H1 (cell line): ENCODE data around the gene LGALS1. TPM values are rescaled to one million over a fixed set of nuclear protein-coding genes. Genes with fewer than 3 reads are reported as not detected.

ENCODE experiments used
- ATF2 ChIP-seq: IDR thresholded peaks from 2 replicates; pipeline ENCODE4 v1.6.1; 2012; ENCODE audit warnings: low read length, inconsistent platforms
- CREB1 ChIP-seq: IDR thresholded peaks from 2 replicates; pipeline ENCODE4 v1.6.1; 2012; ENCODE audit warnings: inconsistent platforms
- CTCF ChIP-seq, 3 experiments: IDR thresholded peaks; 1 replicate in 2 of 3; 2 replicates in 1 of 3; pipeline versions ENCODE4 v1.5.1 to v1.6.1; 2011; ENCODE audit warnings: low read length in 3 of 3, mild to moderate bottlenecking in 3 of 3, inconsistent platforms in 2 of 3, low read depth in 1 of 3, moderate library complexity in 1 of 3; ENCODE audit not compliant: insufficient read depth in 1 of 3; ENCODE audit errors: control extremely low read depth in 1 of 3
- E2F6 ChIP-seq: IDR thresholded peaks from 2 replicates; pipeline ENCODE4 v1.6.1; 2012; ENCODE audit warnings: inconsistent platforms
- FOSL1 ChIP-seq: IDR thresholded peaks from 2 replicates; pipeline ENCODE4 v1.6.1; 2011; ENCODE audit warnings: mild to moderate bottlenecking, low read depth, low read length, moderate library complexity; ENCODE audit not compliant: insufficient read depth
- JUN ChIP-seq: IDR thresholded peaks from 2 replicates; pipeline ENCODE4 v1.6.1; 2011; ENCODE audit warnings: low read depth, mild to moderate bottlenecking, improper control_type of control experiment, low read length
- KDM1A ChIP-seq: fragments of 200-600, 300-600 bp; sonication (generic); IDR thresholded peaks from 2 replicates; pipeline ENCODE4 v1.7.1; 2016; ENCODE audit warnings: mild to moderate bottlenecking, low read length, borderline replicate concordance
- KDM4A ChIP-seq: IDR thresholded peaks from one replicate; pipeline ENCODE4 v1.7.1; 2012; ENCODE audit warnings: low read depth, mild to moderate bottlenecking, moderate library complexity, low read length, inconsistent platforms; ENCODE audit not compliant: severe bottlenecking
- PHF8 ChIP-seq: fragments of 200-600 bp; sonication (generic); conservative IDR thresholded peaks from 2 replicates; pipeline ENCODE4 v1.7.1; 2012; ENCODE audit warnings: low read depth, mild to moderate bottlenecking, inconsistent platforms, low read length, moderate library complexity
- POLR2AphosphoS5 ChIP-seq: IDR thresholded peaks from 2 replicates; pipeline ENCODE4 v1.6.1; 2011; ENCODE audit warnings: low read depth, low read length
- RBBP5 ChIP-seq: IDR thresholded peaks from 2 replicates; pipeline ENCODE4 v1.7.1; 2012; ENCODE audit warnings: low read depth, mild to moderate bottlenecking, inconsistent platforms, low read length, moderate library complexity, borderline replicate concordance
- RFX5 ChIP-seq: IDR thresholded peaks from 2 replicates; pipeline ENCODE4 v1.6.1; 2011; ENCODE audit warnings: low read depth, low read length, improper control_type of control experiment, borderline replicate concordance
- SIN3A ChIP-seq, 2 experiments: IDR thresholded peaks in 1 of 2; conservative IDR thresholded peaks in 1 of 2; 2 replicates each; pipeline ENCODE4 v1.6.1; 2011 to 2012; ENCODE audit warnings: low read length in 2 of 2, improper control_type of control experiment in 1 of 2, low read depth in 1 of 2, mild to moderate bottlenecking in 1 of 2
- SP1 ChIP-seq: IDR thresholded peaks from 2 replicates; pipeline ENCODE4 v1.6.1; 2011; ENCODE audit warnings: low read depth, low read length
- TAF1 ChIP-seq: IDR thresholded peaks from 2 replicates; pipeline ENCODE4 v1.6.1; 2011; ENCODE audit warnings: mild to moderate bottlenecking, low read depth, low read length
- TBP ChIP-seq: IDR thresholded peaks from 2 replicates; pipeline ENCODE4 v1.6.1; 2011; ENCODE audit warnings: low read depth, low read length, improper control_type of control experiment
- TEAD4 ChIP-seq: IDR thresholded peaks from 2 replicates; pipeline ENCODE4 v1.6.1; 2012; ENCODE audit warnings: low read depth, low read length, inconsistent platforms, mixed read lengths
- polyA plus RNA-seq, 7 experiments: library from polyadenylated mRNA; depleted of rRNA in 3 of 7; stranded (reverse) in 5 of 7; unstranded in 2 of 7; fragments of >200 nt in 5 of 7; fragments of 200-250 nt in 2 of 7; gene quantifications; 1 replicate in 5 of 7; 2 replicates in 1 of 7; 4 replicates in 1 of 7; pipeline versions ENCODE4 v1.2.1 to v1.2.3, GENCODE V29; 2011 to 2013; ENCODE audit warnings: missing spikeins in 2 of 7, mixed read lengths in 2 of 7
- total RNA-seq: library from RNA; stranded (reverse); fragmentation: NEBNext Ultra II Directional; extraction: Animal tissue kit (Norgen Biotek cat#: 25700); gene quantifications from 2 replicates; pipeline ENCODE4 v1.2.1, GENCODE V29; 2021

Gene LGALS1
- total and polyA plus RNA-seq, 2 of the 8 experiments (the other 6 are each of a cell fraction or from before 2014, with no cell fraction given), result 12.0 to 92.4 TPM

- peak; percentile 90 for TF ChIP-seq E2F6
- TF ChIP-seq KDM4A, result peak; percentile 84
- no peak for TF ChIP-seq CTCF (IDR thresholded peaks at IDR 0.05; ENCODE audit: control extremely low read depth in 1 of 3, insufficient read depth in 1 of 3, low read depth in 1 of 3, low read length in 3 of 3)
- TF ChIP-seq PHF8, result peak; percentile 90
- peak; percentile 85 for TF ChIP-seq CREB1
- peak; percentile 88 for TF ChIP-seq KDM1A
- no peak for TF ChIP-seq TEAD4
- TF ChIP-seq TAF1, result peak; percentile 51; the same call in 1 of the 2 replicates
- TF ChIP-seq FOSL1, result no peak
- peak; percentile 39 for TF ChIP-seq POLR2AphosphoS5
- TF ChIP-seq SIN3A (conservative IDR thresholded peaks at IDR 0.05 in 1 of 2, IDR thresholded peaks at IDR 0.05 in 1 of 2; ENCODE audit: low read depth in 1 of 2, low read length in 2 of 2), result 0 out of 4 replicates have a peak, but pooled peaks of 1 of the 2 experiments have one; percentile 16
- TF ChIP-seq RBBP5, result peak; percentile 55; the same call in 1 of the 2 replicates
- TF ChIP-seq JUN, result no peak
- TF ChIP-seq TBP, result 0 out of 2 replicates have a peak, but pooled peaks have one; percentile 18
- peak; percentile 95 for TF ChIP-seq RFX5
- TF ChIP-seq SP1, result peak; percentile 99
- no peak for TF ChIP-seq ATF2
These were observed 17.0 kb upstream of the LGALS1 start, which contains the start of gene PDXP (continued) for GRCh38 chr22:37658133-37659065.
